ENCODE data around the gene RSPH10B2.
"Not testable (repeated sequence)": the region's sequence is repeated elsewhere in the genome, so short reads cannot be mapped to it uniquely, and the experiment has no call there.

The RSPH10B2 gene

GRCh38 chr7:6753964-6754363 is at the start of gene RSPH10B2:
Gene RSPH10B2, plus strand, starts transcription at chr7:6754103. Its CDS starts 3,575 bp downstream, at chr7:6757678.
- DNase-seq (ENCODE audit: low spot score) = not testable (repeated sequence)

- DNase-seq (ENCODE audit: low spot score) = peak; percentile 28
These were observed 47.8 kb upstream of the RSPH10B2 start for GRCh38 chr7:6705959-6706665.

GRCh38 chr7:6706666-6707407 is 47.1 kb upstream of the RSPH10B2 start, which contains the start of gene ZNF12:
Gene ZNF12, minus strand, starts transcription at chr7:6706947. Its CDS starts 1,774 bp downstream, at chr7:6705173.
- DNase-seq (ENCODE audit: low spot score) = peak; percentile 96

GRCh38 chr7:6708304-6708703 is 45.6 kb upstream of the RSPH10B2 start:
- DNase-seq (ENCODE audit: low spot score) = no peak

- no peak for DNase-seq (ENCODE audit: low spot score)
These were observed 44.1 kb upstream of the RSPH10B2 start for GRCh38 chr7:6709808-6710207.

- DNase-seq (ENCODE audit: low spot score) = no peak
These were observed 39.5 kb upstream of the RSPH10B2 start for GRCh38 chr7:6714360-6714759.

GRCh38 chr7:6715898-6716297 is 38.0 kb upstream of the RSPH10B2 start:
- DNase-seq (ENCODE audit: low spot score) = not testable (repeated sequence)

- DNase-seq (ENCODE audit: low spot score) = no peak
These were observed 35.8 kb upstream of the RSPH10B2 start for GRCh38 chr7:6718124-6718523.

- DNase-seq (ENCODE audit: low spot score) = not testable (repeated sequence)
These were observed 29.6 kb upstream of the RSPH10B2 start for GRCh38 chr7:6724351-6724750.

- peak; percentile 68 for DNase-seq (ENCODE audit: low spot score)
These were observed 28.9 kb upstream of the RSPH10B2 start for GRCh38 chr7:6725003-6725402.

- DNase-seq (ENCODE audit: low spot score) = not testable (repeated sequence)
These were observed 27.6 kb upstream of the RSPH10B2 start for GRCh38 chr7:6726341-6726740.

GRCh38 chr7:6727663-6728062 is 26.2 kb upstream of the RSPH10B2 start:
- no peak for DNase-seq (ENCODE audit: low spot score)

- DNase-seq (ENCODE audit: low spot score) = not testable (repeated sequence)
These were observed 24.9 kb upstream of the RSPH10B2 start for GRCh38 chr7:6728893-6729491.

- peak; percentile 90 for DNase-seq (ENCODE audit: low spot score)
These were observed 24.2 kb upstream of the RSPH10B2 start for GRCh38 chr7:6729492-6730342.

GRCh38 chr7:6730343-6730633 is 23.6 kb upstream of the RSPH10B2 start:
- DNase-seq (ENCODE audit: low spot score) = peak; percentile 17

GRCh38 chr7:6738415-6738814 is 15.5 kb upstream of the RSPH10B2 start:
- DNase-seq (ENCODE audit: low spot score) = not testable (repeated sequence)

- not testable (repeated sequence) for DNase-seq (ENCODE audit: low spot score)
These were observed 9.3 kb upstream of the RSPH10B2 start for GRCh38 chr7:6744410-6745100.

- not testable (repeated sequence) for DNase-seq (ENCODE audit: low spot score)
These were observed 4.6 kb upstream of the RSPH10B2 start for GRCh38 chr7:6749335-6749734.

GRCh38 chr7:6750173-6750572 is 3.7 kb upstream of the RSPH10B2 start:
- not testable (repeated sequence) for DNase-seq (ENCODE audit: low spot score)

GRCh38 chr7:6761186-6761585 is 7.3 kb downstream of the RSPH10B2 start:
- DNase-seq (ENCODE audit: low spot score) = not testable (repeated sequence)

GRCh38 chr7:6781581-6781980 is 27.7 kb downstream of the RSPH10B2 start:
- DNase-seq (ENCODE audit: low spot score) = not testable (repeated sequence)
